ENCODE measurements around the gene BCL2A1.

- TF ChIP-seq CTCF (IDR thresholded peaks at IDR 0.05; ENCODE audit: low read depth, low read length, missing input control), result no peak
- no peak for TF ChIP-seq SP1 (IDR thresholded peaks at IDR 0.05)
- TF ChIP-seq REST (IDR thresholded peaks at IDR 0.05), result no peak
- TF ChIP-seq TAF1 (conservative IDR thresholded peaks at IDR 0.05), result no peak
- TF ChIP-seq EGR1 (IDR thresholded peaks at IDR 0.05; ENCODE audit: low read depth in 2 of 2), result no peak
- TF ChIP-seq YY1 (IDR thresholded peaks at IDR 0.05), result no peak
Measured at GRCh38 chr15:79918278-79918677, 52.7 kb downstream of the BCL2A1 start.

All from liver (tissue), 3 donors.